NCI-H226 (cell line): Measurements from ENCODE around the gene SUCLG2.

Experiments used
- DNase-seq: peaks from one replicate; pipeline ENCODE4 v3.0.0-alpha.2; 2015

The SUCLG2 gene

GRCh38 chr3:67654099-67654843, at the start of gene SUCLG2:
Gene SUCLG2, minus strand, starts transcription at chr3:67654612. Its CDS starts 26 bp downstream, at chr3:67654586.
- peak; percentile 68 for DNase-seq

- DNase-seq, result no peak
Observed at GRCh38 chr3:67700596-67700995, 46.2 kb upstream of the SUCLG2 start.

- no peak for DNase-seq
Observed at GRCh38 chr3:67699882-67700281, 45.5 kb upstream of the SUCLG2 start.

GRCh38 chr3:67692621-67693020, 38.2 kb upstream of the SUCLG2 start:
- no peak for DNase-seq

- no peak for DNase-seq
Observed at GRCh38 chr3:67691926-67692325, 37.5 kb upstream of the SUCLG2 start.

GRCh38 chr3:67691207-67691606, 36.8 kb upstream of the SUCLG2 start:
- no peak for DNase-seq

GRCh38 chr3:67689806-67690205, 35.4 kb upstream of the SUCLG2 start:
- no peak for DNase-seq

GRCh38 chr3:67688231-67688630, 33.8 kb upstream of the SUCLG2 start:
- DNase-seq, result no peak

GRCh38 chr3:67686069-67686468, 31.7 kb upstream of the SUCLG2 start:
- DNase-seq, result no peak

GRCh38 chr3:67685499-67685898, 31.1 kb upstream of the SUCLG2 start:
- no peak for DNase-seq

GRCh38 chr3:67684211-67684610, 29.8 kb upstream of the SUCLG2 start:
- no peak for DNase-seq

GRCh38 chr3:67683522-67683921, 29.1 kb upstream of the SUCLG2 start:
- DNase-seq, result no peak

GRCh38 chr3:67678665-67679064, 24.3 kb upstream of the SUCLG2 start:
- DNase-seq, result no peak

GRCh38 chr3:67674055-67674454, 19.6 kb upstream of the SUCLG2 start:
- no peak for DNase-seq

GRCh38 chr3:67662733-67663132, 8.3 kb upstream of the SUCLG2 start:
- DNase-seq, result no peak

GRCh38 chr3:67661089-67661488, 6.7 kb upstream of the SUCLG2 start:
- no peak for DNase-seq

- no peak for DNase-seq
Observed at GRCh38 chr3:67657192-67657591, 2.8 kb upstream of the SUCLG2 start.

- no peak for DNase-seq
Observed at GRCh38 chr3:67656614-67657013, 2.2 kb upstream of the SUCLG2 start.

GRCh38 chr3:67655364-67656121, 1.1 kb upstream of the SUCLG2 start:
- DNase-seq, result no peak

- no peak for DNase-seq
Observed at GRCh38 chr3:67654844-67655177, 399 bp upstream of the SUCLG2 start.

GRCh38 chr3:67653425-67654098, 850 bp downstream of the SUCLG2 start:
- peak; percentile 2 for DNase-seq

- no peak for DNase-seq
Observed at GRCh38 chr3:67650084-67650483, 4.3 kb downstream of the SUCLG2 start.

- no peak for DNase-seq
Observed at GRCh38 chr3:67649681-67650080, 4.7 kb downstream of the SUCLG2 start.

- peak; percentile 6 for DNase-seq
Observed at GRCh38 chr3:67648701-67649100, 5.7 kb downstream of the SUCLG2 start.
